Activated T-cell treated with anti-CD3 and anti-CD28 coated beads, Interleukin-2, amount 50 U/mL, for 72 hours (primary cell): ENCODE data around the gene TEDC1. TPM values are rescaled to one million over a fixed set of nuclear protein-coding genes. Genes with fewer than 3 reads are reported as not detected.

Source experiments
- ATAC-seq, 2 donors: fragments of 150-1000 bp; cut with Tn5 transposase; replicated peaks in 1 of 2; 2 replicates each; pipeline ENCODE4 v1.10.0; 2021; ENCODE audit warnings: moderate library complexity in 2 of 2, mild to moderate bottlenecking in 1 of 2
- DNase-seq, 2 donors: peaks; one replicate each; pipeline ENCODE4 v3.0.0; 2021 to 2022; ENCODE audit warnings: mixed read lengths in 1 of 2
- H3K27ac Mint-ChIP-seq: one replicate; pipeline ENCODE4 v1.8.0; 2022; ENCODE audit warnings: mild to moderate bottlenecking, moderate library complexity, mixed read lengths
- H3K27me3 Mint-ChIP-seq: one replicate; pipeline ENCODE4 v1.8.0; 2022; ENCODE audit warnings: low read depth, mixed read lengths
- H3K36me3 Mint-ChIP-seq, 2 donors: one replicate each; pipeline ENCODE4 v1.8.0; 2022; ENCODE audit warnings: mixed read lengths in 2 of 2, mild to moderate bottlenecking in 1 of 2; ENCODE audit not compliant: insufficient read depth in 2 of 2
- H3K4me1 Mint-ChIP-seq: one replicate; pipeline ENCODE4 v1.8.0; 2022; ENCODE audit warnings: low read depth, mixed read lengths
- H3K4me3 Mint-ChIP-seq, 2 donors: one replicate each; pipeline ENCODE4 v1.8.0; 2022; ENCODE audit warnings: mild to moderate bottlenecking in 2 of 2, mixed read lengths in 2 of 2, moderate library complexity in 2 of 2
- H3K9me3 Mint-ChIP-seq, 2 donors: one replicate each; pipeline ENCODE4 v1.8.0; 2022; ENCODE audit warnings: mixed read lengths in 2 of 2
- total RNA-seq, 2 donors: library from RNA; stranded (reverse); gene quantifications; one replicate each; pipeline ENCODE4 v1.2.3, GENCODE V29; 2022

TEDC1 gene
- total RNA-seq, 2 donors from 2014 or later = 33.0 to 36.9 TPM

- ATAC-seq (no peak), DNase-seq (no peak)
- peaks cover 8% of the 10 kb centered on the region for H3K27me3 Mint-ChIP-seq
- peaks cover 6% of the 10 kb centered on the region for H3K4me1 Mint-ChIP-seq
- H3K36me3 Mint-ChIP-seq = peaks cover 4 to 5% of the 10 kb centered on the region in 2 donors
- peak overlapping the region; percentile 67 to 72 for H3K4me3 Mint-ChIP-seq
- H3K9me3 Mint-ChIP-seq = no peaks in the 10 kb centered on the region
- H3K27ac Mint-ChIP-seq = no peak overlapping the region
These were observed 17.9 kb upstream of the TEDC1 start for GRCh38 chr14:105473033-105473676.

- peak; percentile 63 to 68 for ATAC-seq
- peaks cover 6% of the 10 kb centered on the region for H3K4me1 Mint-ChIP-seq
- peaks cover 8% of the 10 kb centered on the region for H3K27me3 Mint-ChIP-seq
- H3K27ac Mint-ChIP-seq = no peak overlapping the region
- DNase-seq = peak; percentile 36 to 58
- peaks cover 4 to 5% of the 10 kb centered on the region in 2 donors for H3K36me3 Mint-ChIP-seq
- H3K4me3 Mint-ChIP-seq = peak overlapping the region; percentile 67 to 72
- no peaks in the 10 kb centered on the region for H3K9me3 Mint-ChIP-seq
These were observed 17.2 kb upstream of the TEDC1 start for GRCh38 chr14:105473677-105474482.

GRCh38 chr14:105474483-105475268, 16.4 kb upstream of the TEDC1 start, which contains the start of gene CRIP2:
CRIP2 (plus strand) TSS chr14:105474821; CDS start chr14:105474863, 42 bp downstream.
- peak within 1 kb of the TSS; percentile 67 to 72 for H3K4me3 Mint-ChIP-seq
- DNase-seq = peak; percentile 50 to 57
- peaks cover 4 to 5% of the 10 kb centered on the region in 2 donors for H3K36me3 Mint-ChIP-seq
- H3K9me3 Mint-ChIP-seq = no peaks in the 10 kb centered on the region
- peaks cover 12% of the 10 kb centered on the region for H3K27me3 Mint-ChIP-seq
- ATAC-seq = peak; percentile 63 to 71
- peaks cover 6% of the 10 kb centered on the region for H3K4me1 Mint-ChIP-seq
- H3K27ac Mint-ChIP-seq = no peak within 1 kb of the TSS

- Mint-ChIP-seq H3K4me3 (peak overlapping the region; percentile 29 to 52), H3K9me3 (no peaks in the 10 kb centered on the region), H3K27me3 (peaks cover 20% of the 10 kb centered on the region), H3K36me3 (peaks cover 4 to 6% of the 10 kb centered on the region in 2 donors), H3K27ac (no peak overlapping the region), H3K4me1 (peaks cover 14% of the 10 kb centered on the region)
- no peak for DNase-seq
- ATAC-seq = no peak
These were observed 15.6 kb upstream of the TEDC1 start for GRCh38 chr14:105475269-105476096.

GRCh38 chr14:105476097-105476830, 14.8 kb upstream of the TEDC1 start:
- Mint-ChIP-seq H3K4me3 (no peak overlapping the region), H3K36me3 (peaks cover 4 to 6% of the 10 kb centered on the region in 2 donors), H3K27ac (no peak overlapping the region), H3K4me1 (peaks cover 18% of the 10 kb centered on the region), H3K27me3 (peaks cover 20% of the 10 kb centered on the region), H3K9me3 (no peaks in the 10 kb centered on the region)
- no peak for ATAC-seq
- no peak for DNase-seq

GRCh38 chr14:105476831-105477659, 14.0 kb upstream of the TEDC1 start:
- no peak for DNase-seq
- Mint-ChIP-seq H3K36me3 (peaks cover 4 to 6% of the 10 kb centered on the region in 2 donors), H3K27ac (no peak overlapping the region), H3K4me3 (peak overlapping the region; percentile 5 to 34), H3K9me3 (no peaks in the 10 kb centered on the region), H3K27me3 (peaks cover 20% of the 10 kb centered on the region), H3K4me1 (peaks cover 24% of the 10 kb centered on the region)
- no peak for ATAC-seq

- Mint-ChIP-seq H3K9me3 (no peaks in the 10 kb centered on the region), H3K27me3 (peaks cover 20% of the 10 kb centered on the region), H3K27ac (no peak overlapping the region), H3K36me3 (peaks cover 4 to 6% of the 10 kb centered on the region in 2 donors), H3K4me1 (peaks cover 32% of the 10 kb centered on the region), H3K4me3 (no peak overlapping the region)
- ATAC-seq (no peak), DNase-seq (no peak)
These were observed 13.2 kb upstream of the TEDC1 start for GRCh38 chr14:105477660-105478397.

GRCh38 chr14:105478398-105479251, 12.4 kb upstream of the TEDC1 start:
- Mint-ChIP-seq H3K36me3 (peaks cover 4 to 6% of the 10 kb centered on the region in 2 donors), H3K4me3 (no peak overlapping the region), H3K9me3 (no peaks in the 10 kb centered on the region), H3K27ac (no peak overlapping the region), H3K27me3 (peaks cover 20% of the 10 kb centered on the region), H3K4me1 (peaks cover 37% of the 10 kb centered on the region)
- DNase-seq (no peak), ATAC-seq (no peak)

- H3K4me1 Mint-ChIP-seq = peaks cover 44% of the 10 kb centered on the region
- H3K36me3 Mint-ChIP-seq = peaks cover 4 to 6% of the 10 kb centered on the region in 2 donors
- peak overlapping the region in 1 of 2 donors; percentile 45 for H3K4me3 Mint-ChIP-seq
- H3K9me3 Mint-ChIP-seq = no peaks in the 10 kb centered on the region
- no peak overlapping the region for H3K27ac Mint-ChIP-seq
- H3K27me3 Mint-ChIP-seq = peaks cover 20% of the 10 kb centered on the region
- ATAC-seq = no peak
- DNase-seq = no peak
These were observed 11.5 kb upstream of the TEDC1 start for GRCh38 chr14:105479431-105480158.
